Stimulated activated CD4-positive, alpha-beta T cell treated with anti-CD3 and anti-CD28 coated beads, TNF-alpha, amount 100 ng/mL, for 48 hours (primary cell): ENCODE data around the gene RNF187.
"Not testable (repeated sequence)": the region's sequence is repeated elsewhere in the genome, so short reads cannot be mapped to it uniquely, and the experiment has no call there.

Experiments
- DNase-seq, 3 donors: peaks; one replicate each; pipeline ENCODE4 v3.0.0-alpha.2; 2020; ENCODE audit warnings: low read depth in 3 of 3

The RNF187 gene

DNA sequence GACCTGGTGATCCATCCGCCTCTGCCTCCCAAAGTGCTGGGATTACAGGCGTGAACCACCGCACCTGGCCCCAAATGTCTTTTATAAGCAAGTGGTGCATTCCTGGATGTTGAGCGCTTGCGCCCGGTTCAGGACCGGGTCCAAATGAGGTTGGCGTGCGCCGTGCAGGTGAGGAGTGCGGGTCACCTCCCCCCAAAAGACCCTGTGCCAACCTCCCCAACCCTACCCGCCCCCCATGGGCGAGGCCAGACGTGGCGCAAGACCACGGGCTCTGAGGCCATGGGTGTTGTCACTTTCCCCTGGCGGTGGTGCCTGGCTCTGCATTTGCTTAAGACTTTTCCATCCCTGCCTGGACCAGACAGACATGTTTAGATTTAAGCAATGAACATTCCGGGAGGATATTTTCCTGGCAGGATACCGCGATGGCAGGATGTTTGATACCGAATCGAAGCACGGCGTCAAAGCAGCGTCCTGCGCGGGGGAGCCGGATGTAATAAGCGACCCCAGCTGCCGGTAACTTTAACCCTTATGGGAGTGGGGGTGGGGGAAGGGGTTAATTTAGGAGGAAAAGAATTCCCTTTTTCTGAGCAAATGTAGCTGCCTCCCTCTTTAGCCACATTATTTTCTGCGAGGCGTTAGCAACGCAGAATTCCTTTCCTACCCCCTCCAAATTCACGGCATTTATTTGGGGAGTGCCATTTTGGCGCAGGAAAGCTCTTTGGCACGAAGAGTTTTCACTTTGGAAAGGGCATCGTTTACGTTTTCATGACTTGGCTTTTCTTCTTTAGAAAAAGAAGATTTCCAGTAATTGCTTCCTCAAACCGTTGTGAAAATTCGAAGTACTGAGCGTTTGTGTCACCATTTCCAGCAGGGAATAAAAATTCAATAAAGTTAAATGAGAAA lies 27.8 kb upstream of the RNF187 start:
- DNase-seq: peak in 1 of 3 donors; percentile 65

DNA sequence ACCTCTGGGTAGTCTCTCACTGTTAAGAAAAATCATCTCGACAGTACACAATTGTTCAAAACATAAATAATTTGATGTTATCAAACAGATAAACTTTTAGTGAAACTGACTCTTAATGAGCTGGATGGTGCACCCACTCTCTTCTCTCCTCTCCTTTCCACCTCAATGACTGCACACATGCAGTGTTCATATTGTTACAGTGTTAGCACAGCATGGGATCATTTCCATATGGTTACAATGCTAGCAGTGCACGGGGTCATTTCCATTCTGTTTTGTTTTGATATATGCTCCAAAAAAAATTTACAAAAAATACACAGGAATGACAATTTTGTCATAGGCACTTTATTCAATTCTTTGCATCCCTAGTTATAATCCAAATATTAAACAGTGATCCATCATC lies 26.4 kb upstream of the RNF187 start:
- DNase-seq: no peak

DNA sequence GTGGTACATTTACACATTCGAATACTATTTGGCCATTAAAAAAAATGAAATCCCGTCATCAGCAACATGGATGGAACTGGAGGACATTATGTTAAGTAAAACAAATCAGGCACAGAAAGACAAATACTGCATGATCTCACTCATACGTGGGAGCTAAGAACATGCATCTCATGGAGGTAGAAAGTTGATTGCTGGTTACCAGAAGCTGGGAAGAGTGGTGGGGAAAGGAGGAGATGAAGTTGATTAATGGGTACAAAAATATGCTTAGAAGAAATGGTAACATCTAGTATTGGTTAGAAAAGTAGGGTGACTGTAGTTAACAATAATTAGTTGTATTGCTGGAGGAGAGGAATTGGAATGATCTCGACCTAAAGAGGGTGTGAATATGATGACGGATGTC lies 24.6 kb upstream of the RNF187 start:
- no peak for DNase-seq

DNA sequence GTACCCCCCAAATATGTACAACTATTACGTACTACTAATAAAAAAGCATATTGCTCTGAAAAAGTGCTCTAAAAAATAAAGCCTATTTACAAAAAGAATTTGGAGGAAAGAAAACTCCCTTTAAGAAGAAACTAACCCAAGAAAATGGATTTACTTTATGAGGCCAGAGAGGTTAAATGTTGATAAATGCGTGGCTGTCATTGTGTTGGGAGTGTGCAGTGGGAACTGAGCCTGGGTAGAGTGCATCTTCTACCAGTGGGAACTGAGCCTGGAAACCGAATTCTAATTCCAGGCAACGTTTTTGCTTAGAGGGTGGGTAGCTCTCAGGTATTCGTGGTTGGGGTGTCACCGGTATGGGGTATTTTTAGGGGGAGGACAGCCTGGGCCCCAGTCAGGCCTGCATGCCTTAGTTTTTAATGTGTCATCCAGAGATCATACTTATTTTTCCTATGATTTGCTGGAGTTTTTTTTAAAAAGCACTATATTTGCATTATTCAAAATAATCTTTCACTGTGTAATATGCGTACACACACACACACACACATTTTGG lies 24.1 kb upstream of the RNF187 start:
- no peak for DNase-seq

DNA sequence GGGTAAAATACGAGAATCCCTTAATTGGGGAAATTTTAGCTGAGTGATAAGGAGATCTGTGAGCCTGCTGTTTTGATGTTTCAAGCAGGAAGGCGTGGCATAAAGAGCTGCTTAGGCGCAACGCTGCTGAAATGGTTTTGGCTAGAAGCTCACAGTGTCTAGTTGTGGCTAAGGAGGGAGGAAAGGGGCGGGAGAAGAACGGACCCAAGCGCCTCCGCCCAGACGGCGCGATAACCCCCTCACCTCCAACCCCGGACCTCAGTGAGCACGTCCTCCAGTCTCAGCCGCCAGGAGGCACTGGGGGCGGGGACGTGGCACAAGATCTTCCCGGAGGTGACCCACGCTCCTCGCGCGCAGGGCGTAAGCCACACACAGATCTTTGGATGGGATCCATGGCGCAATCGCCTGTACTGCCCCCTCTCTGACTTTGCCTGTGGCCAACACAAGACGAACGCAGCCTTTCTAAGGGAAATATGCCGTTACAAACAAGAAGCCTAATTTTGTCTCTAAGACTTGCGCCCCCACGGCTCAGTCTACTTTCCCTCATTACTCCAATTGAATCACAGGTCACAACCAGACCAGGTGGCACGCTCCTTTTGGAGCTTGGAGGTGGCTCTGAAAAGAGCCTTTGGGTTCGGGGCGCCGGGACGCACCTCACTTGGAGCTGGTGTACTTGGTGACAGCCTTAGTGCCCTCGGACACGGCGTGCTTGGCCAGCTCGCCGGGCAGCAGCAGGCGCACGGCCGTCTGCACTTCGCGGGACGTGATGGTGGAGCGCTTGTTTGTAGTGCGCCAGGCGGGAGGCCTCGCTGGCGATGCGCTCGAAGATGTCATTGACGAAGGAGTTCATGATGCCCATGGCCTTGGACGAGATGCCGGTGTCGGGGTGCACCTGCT lies 23.4 kb upstream of the RNF187 start:
- peak; percentile 56 to 66 (median 60) for DNase-seq

DNA sequence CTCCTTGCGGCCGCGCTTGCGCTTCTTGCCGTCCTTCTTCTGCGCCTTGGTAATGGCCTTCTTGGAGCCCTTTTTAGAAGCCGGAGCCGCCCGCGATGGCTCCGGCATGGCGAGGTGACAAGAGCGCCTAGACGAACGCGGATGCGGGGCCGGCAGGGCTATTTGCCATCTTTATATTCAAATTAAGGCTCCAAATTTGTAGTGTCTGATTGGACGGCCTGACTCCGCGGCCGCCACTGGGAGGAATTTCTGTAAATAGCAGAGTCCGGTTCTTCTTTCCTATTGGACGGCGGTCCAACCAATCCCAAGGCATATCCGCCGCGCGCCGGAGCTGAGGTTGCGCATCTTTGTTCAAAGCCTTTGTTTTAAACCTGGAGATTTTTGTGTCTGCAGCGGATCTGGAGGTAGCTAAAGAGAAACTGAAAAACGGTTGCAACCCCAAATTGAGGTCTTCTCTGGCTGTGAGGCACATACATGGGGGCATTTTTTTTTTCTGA lies 22.6 kb upstream of the RNF187 start:
- peak; percentile 72 to 84 (median 79) for DNase-seq

DNA sequence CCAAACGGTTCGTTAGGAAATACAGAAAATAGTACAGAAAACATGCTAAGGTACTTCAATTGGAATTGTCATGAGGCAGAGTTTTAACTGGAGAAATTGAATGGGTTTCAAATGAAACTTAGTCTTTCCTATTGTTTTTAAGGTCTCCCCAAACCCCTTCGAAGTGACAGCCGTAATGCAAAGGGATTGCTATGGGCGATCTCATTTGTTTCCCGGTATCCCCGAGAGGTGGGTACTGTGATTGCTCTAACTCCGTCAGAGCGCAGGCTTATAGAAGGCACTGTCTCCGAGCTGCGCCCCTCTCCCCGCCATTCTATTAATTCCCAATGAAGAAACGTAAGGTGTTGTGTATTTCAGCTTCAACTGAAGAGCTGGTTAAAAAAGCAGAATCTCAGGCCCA lies 22.0 kb upstream of the RNF187 start:
- no peak for DNase-seq

DNA sequence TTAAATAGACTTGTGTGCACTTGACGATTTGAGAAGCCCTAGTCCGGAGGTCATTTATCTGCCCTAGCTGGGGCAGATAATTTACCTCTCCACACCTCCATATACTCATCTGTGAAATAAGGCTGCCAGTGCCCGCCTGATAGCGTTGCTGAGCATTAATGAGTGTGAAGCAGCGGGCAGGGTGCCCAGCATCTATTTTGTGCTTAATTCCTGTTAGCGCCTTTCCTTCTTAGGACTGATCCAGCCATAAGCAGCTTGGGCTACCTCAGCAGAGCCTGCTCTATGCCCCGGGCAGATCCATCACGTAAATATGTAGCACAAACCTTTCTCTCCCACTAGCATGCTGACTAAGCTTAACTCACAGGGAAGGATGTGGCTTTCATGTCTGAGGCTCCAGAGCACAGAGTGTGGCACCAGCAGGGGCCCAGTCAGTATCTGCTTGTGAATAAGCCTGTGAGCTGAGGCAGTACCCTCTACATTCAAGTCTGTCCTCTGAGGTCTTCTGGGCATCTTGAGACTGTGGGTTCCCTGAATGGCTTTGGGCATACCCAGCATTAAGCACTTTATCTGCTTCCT lies 21.5 kb upstream of the RNF187 start:
- no peak for DNase-seq

DNA sequence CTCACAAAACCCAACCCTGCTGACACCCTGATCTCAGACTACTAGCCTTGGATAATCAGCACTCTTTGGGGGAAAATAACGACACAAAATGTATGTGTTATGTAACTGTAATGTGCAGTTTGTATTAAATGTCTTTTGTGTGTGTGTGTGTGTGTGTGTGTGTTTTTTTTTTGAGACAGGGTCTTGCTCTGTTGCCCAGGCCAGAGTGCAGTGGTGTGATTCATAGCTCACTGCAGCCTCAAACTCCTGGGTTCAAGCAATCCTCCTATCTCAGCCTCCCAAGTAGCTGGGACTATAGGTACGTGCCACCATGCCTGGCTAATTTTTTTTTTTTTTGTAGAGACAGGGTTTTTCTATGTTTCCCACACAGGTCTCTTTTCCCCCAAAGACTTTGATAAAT lies 19.0 kb upstream of the RNF187 start:
- DNase-seq: not testable (repeated sequence)

DNA sequence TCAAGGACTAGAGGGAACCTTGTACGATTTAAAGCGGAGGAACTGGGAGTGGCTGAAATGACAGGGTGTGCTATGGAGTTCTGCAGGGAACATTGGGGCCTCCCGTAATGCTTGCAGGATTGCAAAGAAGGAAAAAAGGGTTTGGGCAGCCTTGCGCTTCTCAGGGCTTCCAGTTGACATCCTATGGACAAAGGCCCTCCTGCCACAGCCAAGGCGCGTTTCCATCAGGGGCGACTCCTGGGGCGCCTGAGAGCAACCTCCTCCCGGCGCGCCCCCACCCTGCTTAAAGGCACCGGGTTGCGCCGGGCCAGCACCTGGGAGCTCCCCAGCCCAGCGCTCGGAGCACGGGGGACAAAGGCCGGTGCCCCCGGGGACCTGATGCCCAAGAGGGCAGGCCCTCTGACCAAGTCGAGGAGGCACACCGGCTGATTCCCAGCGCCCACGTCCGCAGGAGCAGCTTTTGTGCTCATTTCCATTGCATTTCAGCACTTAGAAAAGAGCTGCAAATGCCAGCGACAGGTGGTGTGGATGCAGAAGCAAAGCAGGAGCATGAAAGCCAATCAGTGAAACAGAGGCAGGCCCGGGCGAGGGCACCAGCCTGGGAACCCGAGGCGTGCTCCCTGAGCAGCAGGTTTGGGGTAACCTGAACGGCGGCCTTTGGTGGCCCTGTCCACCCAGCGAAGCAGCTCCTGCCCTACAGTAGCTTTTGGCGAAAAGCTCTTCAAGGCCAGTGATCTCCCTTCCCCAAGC lies 17.6 kb upstream of the RNF187 start:
- DNase-seq: no peak

DNA sequence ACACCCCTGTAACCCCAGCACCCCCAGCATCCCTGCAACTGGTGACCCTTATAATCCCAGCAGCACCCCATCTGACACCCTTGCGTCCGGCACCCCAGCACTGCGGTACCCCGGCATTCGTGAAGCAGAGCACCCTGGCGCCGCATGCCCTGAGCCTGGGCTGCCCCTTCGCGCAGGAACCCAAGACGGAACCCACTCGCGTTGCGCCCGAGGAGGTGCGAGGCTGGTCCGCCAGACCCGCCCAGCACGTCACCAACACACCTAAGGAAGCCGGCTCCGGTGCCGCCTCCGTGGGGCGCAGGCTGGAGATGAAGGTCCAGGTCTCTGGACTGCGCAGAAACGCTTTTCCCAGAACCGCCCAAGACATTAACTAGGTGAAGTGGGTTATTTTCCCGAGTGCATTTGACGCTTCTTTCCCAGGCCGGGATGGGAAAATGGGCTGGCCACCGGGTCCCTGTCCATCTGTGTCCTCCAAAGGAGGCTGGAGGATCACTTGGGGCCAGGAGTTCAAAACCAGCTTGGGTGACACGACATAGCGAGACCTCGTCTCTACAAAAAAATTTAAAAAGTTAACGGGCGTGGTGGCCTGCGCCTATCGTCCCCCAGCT lies 15.9 kb upstream of the RNF187 start:
- no peak for DNase-seq

DNA sequence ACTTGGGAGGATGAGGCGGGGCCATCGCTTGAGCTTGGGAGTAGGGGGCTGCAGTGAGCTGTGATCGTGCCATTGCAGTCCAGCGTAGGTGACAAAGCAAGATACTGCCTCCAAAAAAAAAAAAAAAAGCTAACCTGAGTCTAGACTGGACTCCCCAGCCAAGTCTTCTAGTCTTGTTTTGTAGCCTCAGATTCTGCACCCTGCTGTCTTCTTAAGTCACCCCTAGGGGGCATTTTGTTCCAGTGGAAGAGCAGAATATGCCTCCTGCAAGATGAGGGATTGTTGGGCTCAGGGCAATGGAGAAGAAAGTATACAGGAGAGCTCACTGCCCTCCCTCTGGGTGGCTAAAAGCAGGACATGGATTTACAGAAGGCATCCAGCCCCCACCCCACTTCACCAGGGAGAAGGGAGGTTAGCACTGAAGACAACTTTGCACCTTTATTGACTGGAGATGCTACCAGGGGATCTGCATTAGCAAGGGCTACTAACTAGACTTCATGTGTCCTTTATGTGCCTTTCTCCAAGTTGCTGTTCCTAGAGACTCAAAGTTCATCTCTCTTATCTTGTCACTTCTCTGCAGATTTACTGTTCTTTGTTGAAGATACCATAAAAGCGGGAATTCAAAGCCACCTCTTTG lies 15.3 kb upstream of the RNF187 start:
- DNase-seq: no peak

DNA sequence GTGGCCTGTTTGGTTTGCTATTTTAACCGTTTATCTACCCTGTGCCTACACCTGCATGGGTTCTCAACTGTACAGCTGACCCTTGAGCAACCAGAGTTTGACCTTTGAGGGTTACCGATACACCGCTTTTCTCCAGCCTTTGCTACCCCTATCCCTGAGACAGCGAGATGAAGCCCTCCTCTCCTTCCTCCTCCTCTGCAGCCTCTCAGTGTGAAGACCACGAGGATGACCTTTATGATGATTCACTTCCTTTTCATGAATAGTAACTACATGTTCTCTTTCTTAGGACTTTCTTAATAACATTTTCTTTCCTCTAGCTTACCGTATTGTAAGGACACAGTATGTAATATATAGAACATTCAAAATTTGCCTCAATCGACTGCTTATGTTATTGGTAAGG lies 14.5 kb upstream of the RNF187 start:
- no peak for DNase-seq

DNA sequence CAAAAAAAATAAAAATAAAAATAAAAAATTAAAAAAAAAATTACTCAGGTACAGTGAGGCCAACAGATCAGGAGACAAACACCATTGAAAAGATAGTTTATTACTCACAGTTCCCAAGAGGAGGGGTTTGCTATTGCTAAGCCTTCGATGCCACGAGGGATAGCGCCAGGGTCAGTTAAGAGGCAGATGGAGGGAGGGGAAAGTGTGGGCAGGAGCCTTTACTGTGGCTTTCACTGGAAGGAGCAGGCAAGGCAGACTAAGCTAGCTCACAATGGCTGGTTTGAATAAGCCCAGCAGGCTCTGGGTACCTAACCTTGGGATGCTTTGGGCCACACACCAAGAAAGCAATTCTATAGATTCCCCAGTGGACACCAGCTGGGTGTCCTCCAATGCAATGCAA lies 12.7 kb upstream of the RNF187 start:
- DNase-seq: no peak

DNA sequence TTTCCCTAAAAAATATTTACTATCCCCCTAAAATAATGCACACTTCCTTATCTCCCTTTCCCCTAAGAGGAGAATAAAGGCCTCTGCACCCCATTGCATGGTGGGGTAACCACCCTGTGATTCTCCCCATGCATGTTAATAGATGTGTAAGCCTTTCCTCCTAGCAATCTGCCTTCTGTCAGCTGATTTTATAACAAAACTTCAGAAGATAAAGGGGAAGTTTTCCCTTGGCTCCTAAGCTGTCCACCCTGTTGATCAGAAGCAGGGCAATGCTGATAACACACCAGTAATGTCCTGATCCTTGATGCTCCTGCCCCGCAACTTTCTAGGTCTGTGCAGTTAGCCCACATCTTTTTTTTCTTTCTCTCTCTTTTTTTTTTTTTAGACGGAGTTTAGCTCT lies 11.4 kb upstream of the RNF187 start:
- DNase-seq: no peak

DNA sequence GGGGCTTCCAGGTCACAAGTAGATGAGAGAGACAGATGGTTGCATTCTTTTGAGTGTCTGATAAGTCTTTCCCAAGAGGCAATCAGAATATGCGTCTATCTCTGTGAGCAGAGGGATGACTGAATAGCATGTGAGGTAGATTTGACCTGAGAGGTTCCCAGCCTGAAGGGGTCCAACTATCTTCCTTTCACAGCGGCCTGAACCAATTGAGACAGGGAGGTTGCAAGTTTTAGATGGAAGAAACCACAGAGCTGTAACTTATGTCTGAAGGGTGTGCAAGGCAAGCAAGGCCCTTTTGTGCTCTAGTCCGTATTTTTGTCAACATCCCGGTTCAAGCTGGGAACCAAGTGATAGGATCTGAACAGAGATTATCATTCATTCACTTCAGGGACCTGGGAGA lies 9.9 kb upstream of the RNF187 start:
- DNase-seq: no peak

DNA sequence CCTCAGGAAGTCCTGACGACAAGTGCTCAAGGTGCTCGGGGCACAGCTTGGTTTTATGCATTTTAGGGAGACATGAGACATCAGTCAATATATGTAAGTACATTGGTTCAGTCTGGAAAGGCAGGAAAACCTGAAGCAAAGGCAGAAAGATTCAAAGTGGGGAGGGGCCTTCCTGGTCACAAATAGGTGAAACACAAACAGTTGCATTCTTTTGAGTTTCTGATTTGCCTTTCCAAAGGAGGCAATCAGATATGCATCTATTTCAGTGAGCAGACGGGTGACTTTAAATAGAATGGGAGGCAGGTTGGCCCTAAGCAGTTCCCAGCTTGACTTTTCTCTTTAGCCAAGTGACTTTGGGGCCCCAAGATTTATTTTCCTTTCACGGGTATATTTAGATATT lies 8.9 kb upstream of the RNF187 start:
- DNase-seq: no peak

DNA sequence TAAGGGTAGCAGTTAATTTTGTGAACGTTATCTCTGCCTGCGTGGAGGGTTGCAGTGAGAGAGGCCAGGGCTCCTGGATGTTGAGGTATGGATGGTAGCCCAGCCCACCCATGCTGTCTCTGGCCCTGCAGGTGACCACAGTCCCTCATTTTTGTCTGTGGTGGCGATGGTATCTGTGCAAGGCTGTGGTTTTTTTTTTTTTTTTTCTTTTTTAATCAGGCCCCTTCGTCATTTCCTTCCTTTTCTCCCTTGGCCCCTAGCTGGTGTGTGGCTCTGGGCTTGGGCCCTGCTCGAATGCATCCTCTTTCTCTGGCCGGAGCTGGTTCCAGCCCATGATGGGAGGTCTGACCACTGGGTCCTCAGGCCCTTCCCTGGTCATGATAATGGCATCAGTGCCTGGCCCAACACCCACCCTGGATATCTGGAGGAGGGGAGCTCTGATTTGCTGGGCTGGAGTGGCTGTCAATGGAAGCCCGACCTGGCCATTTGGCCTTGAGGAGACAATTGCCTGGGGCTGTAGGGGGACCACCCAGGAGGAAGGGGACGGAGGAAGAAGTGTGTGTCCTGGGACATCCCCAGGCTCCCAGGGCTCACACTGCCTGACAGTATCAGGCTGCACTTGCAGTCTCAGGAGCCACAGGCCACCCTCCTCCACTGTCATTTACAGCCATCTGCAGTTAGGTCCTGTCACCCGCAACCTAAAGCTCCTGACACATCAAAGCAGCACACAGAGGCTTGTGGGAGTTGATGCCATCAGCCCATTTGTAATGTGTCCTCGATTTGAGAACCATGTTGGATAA lies 8.1 kb upstream of the RNF187 start:
- DNase-seq: no peak

DNA sequence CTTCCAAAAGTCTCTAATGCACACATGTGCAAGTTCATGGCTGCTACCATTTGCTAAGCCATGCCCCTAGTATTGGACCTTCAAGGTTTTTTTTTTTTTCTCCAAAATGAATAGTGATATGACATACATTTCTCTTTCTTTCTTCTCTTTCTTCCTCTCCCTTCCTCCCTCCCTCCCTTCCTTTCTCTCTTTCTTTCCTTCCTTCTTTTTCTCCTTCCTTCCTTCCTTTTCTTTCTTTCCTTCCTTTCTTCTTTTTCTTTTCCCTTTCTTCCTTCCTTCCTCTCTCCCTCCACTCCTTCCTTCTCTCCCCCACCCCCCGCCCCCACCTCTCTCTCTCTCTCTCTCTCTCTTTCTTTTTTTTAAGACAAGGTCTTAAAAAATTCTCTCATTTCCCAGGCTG lies 3.4 kb upstream of the RNF187 start:
- DNase-seq: no peak
